ENCODE measurements around the gene AFG1L. TPM values are rescaled to one million over a fixed set of nuclear protein-coding genes. Genes with fewer than 3 reads are reported as not detected.

Gene AFG1L
- total RNA-seq, 1 donor from 2014 or later = 13.3 TPM

- no peaks in the 10 kb centered on the region for H3K27me3 ChIP-seq (ENCODE audit: low read depth)
- peak overlapping the region; percentile 88 for H3K4me3 ChIP-seq
- peak overlapping the region; percentile 98 for H3K27ac ChIP-seq (replicated peaks)
- no peaks in the 10 kb centered on the region for H3K9me3 ChIP-seq (replicated peaks)
- peaks cover 43% of the 10 kb centered on the region for H3K36me3 ChIP-seq
- TF ChIP-seq CTCF (IDR thresholded peaks at IDR 0.05; ENCODE audit: borderline replicate concordance) = no peak
- peaks cover 98% of the 10 kb centered on the region for H3K4me1 ChIP-seq
- no peak for DNase-seq
- intact Hi-C loops (cut with micrococcal nuclease) = loop anchor here (10.0 kb wide), 1 partner anchor 88 kb away; no protein-coding TSS in a partner anchor
These were observed 271.6 kb downstream of the AFG1L start for GRCh38 chr6:108566406-108566805.

GRCh38 chr6:108568101-108568500 lies 273.2 kb downstream of the AFG1L start:
- H3K9me3 ChIP-seq (replicated peaks) = no peaks in the 10 kb centered on the region
- DNase-seq = no peak
- peaks cover 59% of the 10 kb centered on the region for H3K36me3 ChIP-seq
- intact Hi-C loops (cut with micrococcal nuclease) = loop anchor here (10.0 kb wide), 1 partner anchor 87 kb away; no protein-coding TSS in a partner anchor
- H3K4me3 ChIP-seq = no peak overlapping the region
- peaks cover 93% of the 10 kb centered on the region for H3K4me1 ChIP-seq
- no peaks in the 10 kb centered on the region for H3K27me3 ChIP-seq (ENCODE audit: low read depth)
- peak overlapping the region; percentile 25 for H3K27ac ChIP-seq (replicated peaks)
- TF ChIP-seq CTCF (IDR thresholded peaks at IDR 0.05; ENCODE audit: borderline replicate concordance) = no peak

- Histone ChIP-seq H3K27me3 (ENCODE audit: low read depth) (no peaks in the 10 kb centered on the region), H3K4me1 (peaks cover 93% of the 10 kb centered on the region), H3K36me3 (peaks cover 60% of the 10 kb centered on the region), H3K9me3 (replicated peaks) (no peaks in the 10 kb centered on the region), H3K4me3 (no peak overlapping the region), H3K27ac (replicated peaks) (peak overlapping the region; percentile 25)
- DNase-seq = no peak
- TF ChIP-seq CTCF (IDR thresholded peaks at IDR 0.05; ENCODE audit: borderline replicate concordance) = no peak
- intact Hi-C loops (cut with micrococcal nuclease) = loop anchor here (10.0 kb wide), 1 partner anchor 86 kb away; no protein-coding TSS in a partner anchor
These were observed 273.9 kb downstream of the AFG1L start for GRCh38 chr6:108568551-108569305.

- intact Hi-C loops (cut with micrococcal nuclease) = no loop called here
- H3K36me3 ChIP-seq = peaks cover 60% of the 10 kb centered on the region
- no peaks in the 10 kb centered on the region for H3K9me3 ChIP-seq (replicated peaks)
- H3K4me3 ChIP-seq = no peak overlapping the region
- no peak overlapping the region for H3K27ac ChIP-seq (replicated peaks)
- DNase-seq = no peak
- peaks cover 93% of the 10 kb centered on the region for H3K4me1 ChIP-seq
- H3K27me3 ChIP-seq (ENCODE audit: low read depth) = no peaks in the 10 kb centered on the region
- no peak for TF ChIP-seq CTCF (IDR thresholded peaks at IDR 0.05; ENCODE audit: borderline replicate concordance)
These were observed 275.7 kb downstream of the AFG1L start for GRCh38 chr6:108570517-108570916.

- Histone ChIP-seq H3K27me3 (ENCODE audit: low read depth) (no peaks in the 10 kb centered on the region), H3K27ac (replicated peaks) (peak overlapping the region; percentile 77), H3K4me3 (peak overlapping the region; percentile 1), H3K9me3 (replicated peaks) (no peaks in the 10 kb centered on the region), H3K4me1 (peaks cover 93% of the 10 kb centered on the region), H3K36me3 (peaks cover 35% of the 10 kb centered on the region)
- intact Hi-C loops (cut with micrococcal nuclease) = no loop called here
- no peak for TF ChIP-seq CTCF (IDR thresholded peaks at IDR 0.05; ENCODE audit: borderline replicate concordance)
- DNase-seq = no peak
These were observed 279.7 kb downstream of the AFG1L start for GRCh38 chr6:108574457-108575141.

Other genes starting within 250 kb of the AFG1L start
- 40.7 TPM for gene OSTM1, start 220.3 kb upstream of the AFG1L start, total RNA-seq
- gene NR2E1, start 129.0 kb upstream of the AFG1L start, total RNA-seq = not detected
- gene SNX3, start 34.0 kb upstream of the AFG1L start, total RNA-seq = 245 TPM